HL-60 (cell line): ENCODE data around the gene TMOD2.

Source experiments
- DNase-seq, 2 experiments: peaks; one replicate each; pipeline ENCODE4 v3.0.0-alpha.2; 2010 to 2020; ENCODE audit warnings: low read depth in 1 of 2, low spot score in 1 of 2
- H3K27ac ChIP-seq: fragments of 250-450 bp; sonication (Bioruptor Pico); replicated peaks from 2 replicates; pipeline ENCODE4 v1.5.1; 2020; ENCODE audit warnings: mild to moderate bottlenecking, moderate library complexity
- H3K27me3 ChIP-seq: fragments of 250-450 bp; sonication (Bioruptor Pico); 2 replicates; pipeline ENCODE4 v1.5.1; 2021; ENCODE audit warnings: mild to moderate bottlenecking, moderate library complexity; ENCODE audit not compliant: insufficient read depth, poor library complexity, severe bottlenecking
- H3K4me3 ChIP-seq: replicated peaks from 2 replicates; pipeline ENCODE4 v1.5.1; 2011; ENCODE audit warnings: mild to moderate bottlenecking, control low read depth, low read length; ENCODE audit not compliant: insufficient read depth
- CTCF ChIP-seq: IDR thresholded peaks from one replicate; pipeline ENCODE4 v1.5.1; 2011; ENCODE audit warnings: low read length, control low read depth, inconsistent platforms; ENCODE audit not compliant: insufficient read depth
- GABPA ChIP-seq: IDR thresholded peaks from 2 replicates; pipeline ENCODE4 v1.6.1; 2012; ENCODE audit warnings: low read depth
- POLR2AphosphoS5 ChIP-seq: IDR thresholded peaks from 2 replicates; pipeline ENCODE4 v1.6.1; 2012; ENCODE audit warnings: low read depth
- REST ChIP-seq: IDR thresholded peaks from 2 replicates; pipeline ENCODE4 v1.6.1; 2012; ENCODE audit warnings: low read depth; ENCODE audit not compliant: insufficient replicate concordance
- SPI1 ChIP-seq: IDR thresholded peaks from 2 replicates; pipeline ENCODE4 v1.6.1; 2012; ENCODE audit warnings: low read depth, mild to moderate bottlenecking, borderline replicate concordance

Gene TMOD2

GRCh38 chr15:51801391-51801835, 50.0 kb downstream of the TMOD2 start:
- DNase-seq: no peak
- H3K27ac ChIP-seq: no peak overlapping the region

GRCh38 chr15:51802593-51802992, 51.2 kb downstream of the TMOD2 start:
- no peak for DNase-seq
- no peak for TF ChIP-seq CTCF
- no peak for TF ChIP-seq POLR2AphosphoS5
- TF ChIP-seq SPI1: no peak
- TF ChIP-seq GABPA: no peak
- no peak for TF ChIP-seq REST

More at GRCh38 chr15:51801391-51801835, 50.0 kb downstream of the TMOD2 start:
- H3K27me3 ChIP-seq: no peaks in the 10 kb centered on the region
- no peak for TF ChIP-seq POLR2AphosphoS5
- no peak for TF ChIP-seq SPI1
- TF ChIP-seq CTCF: no peak
- no peak for TF ChIP-seq GABPA
- TF ChIP-seq REST: no peak
- no peak overlapping the region for H3K4me3 ChIP-seq

GRCh38 chr15:51803965-51804364, 52.6 kb downstream of the TMOD2 start:
- no peak overlapping the region for H3K27ac ChIP-seq
- no peak overlapping the region for H3K4me3 ChIP-seq
- no peak for DNase-seq
- no peak for TF ChIP-seq GABPA
- no peak for TF ChIP-seq REST
- TF ChIP-seq POLR2AphosphoS5: no peak
- TF ChIP-seq CTCF: no peak
- no peak for TF ChIP-seq SPI1
- H3K27me3 ChIP-seq: no peaks in the 10 kb centered on the region

More at GRCh38 chr15:51802593-51802992, 51.2 kb downstream of the TMOD2 start:
- H3K27me3 ChIP-seq: no peaks in the 10 kb centered on the region
- no peak overlapping the region for H3K27ac ChIP-seq
- H3K4me3 ChIP-seq: no peak overlapping the region
